ENCODE data around the gene NEURL2.

- no peak for TF ChIP-seq CTCF (IDR thresholded peaks at IDR 0.05)
- TF ChIP-seq POLR2AphosphoS5 (IDR thresholded peaks at IDR 0.05; ENCODE audit: insufficient read depth in 1 of 2, low read depth in 1 of 2), result no peak
- TF ChIP-seq POLR2A (IDR thresholded peaks at IDR 0.05), result no peak
Measured at GRCh38 chr20:45894797-45895196, 3.8 kb upstream of the NEURL2 start.
